ENCODE data around the gene CLCNKA. TPM values are rescaled to one million over a fixed set of nuclear protein-coding genes. Genes with fewer than 3 reads are reported as not detected.

Gene CLCNKA
- total and polyA plus RNA-seq, 2 of the 8 experiments (the other 6 are each of a cell fraction or from before 2014, with no cell fraction given), result 0.95 to 2.0 TPM

GRCh38 chr1:16020325-16020724 lies 1.5 kb upstream of the CLCNKA start:
- 88% methylated on average over 6 of the region's 6 CpGs; no CpG with 5 or more reads in 1 of the 2 experiments for WGBS, 2 experiments (ENCODE audit: extremely low coverage in 1 of 2, insufficient coverage in 1 of 2, insufficient read length in 1 of 2, insufficient replicate concordance in 2 of 2, low coverage in 1 of 2, low lambda C conversion rate in 2 of 2, missing lambda C conversion rate in 1 of 2)
- H3K36me3 ChIP-seq (ENCODE audit: control insufficient read depth in 2 of 4, insufficient read depth in 4 of 4, low read length in 3 of 4), result no peaks in the 10 kb centered on the region
- no peak overlapping the region for H2BK15ac ChIP-seq (ENCODE audit: low read length)
- H3K27me3 ChIP-seq (replicated peaks in 1 of 4; ENCODE audit: control insufficient read depth in 3 of 4, extremely low read depth in 1 of 4, insufficient read depth in 3 of 4, low read length in 3 of 4), result peaks cover 0 to 7% (median 2%) of the 10 kb centered on the region in 4 experiments; a peak in 3 of 7 replicates
- no peaks in the 10 kb centered on the region for H4K20me1 ChIP-seq (replicated peaks in 1 of 2; ENCODE audit: control insufficient read depth in 1 of 2, insufficient read depth in 2 of 2, low read length in 2 of 2)
- H3K4me3 ChIP-seq (ENCODE audit: extremely low read depth in 1 of 4, insufficient read depth in 2 of 4, low read depth in 3 of 4, low read length in 4 of 4), result no peak overlapping the region
- no peak overlapping the region for H3K18ac ChIP-seq (ENCODE audit: extremely low read depth, low read length)
- H3K9me3 ChIP-seq (ENCODE audit: insufficient read depth in 2 of 2, low read depth in 1 of 2, low read length in 1 of 2), result no peaks in the 10 kb centered on the region
- no peak overlapping the region for H2AK5ac ChIP-seq (ENCODE audit: low read depth, low read length)
- no peak overlapping the region for H3K23ac ChIP-seq (ENCODE audit: insufficient read length)
- no peak overlapping the region for H4K5ac ChIP-seq (ENCODE audit: insufficient read length, low read depth, low read length)
- no peak overlapping the region for H2BK120ac ChIP-seq (replicated peaks; ENCODE audit: low read depth, low read length)
- DNase-seq (ENCODE audit: low read depth in 1 of 2, low spot score in 2 of 2) (no peak), FAIRE-seq (no peak)
- H3K56ac ChIP-seq (replicated peaks; ENCODE audit: insufficient read length, low read depth, low read length), result no peak overlapping the region
- H3K79me2 ChIP-seq (ENCODE audit: control insufficient read depth in 1 of 2, insufficient read depth in 2 of 2, low read length in 2 of 2), result no peaks in the 10 kb centered on the region
- no peak overlapping the region for H3K4ac ChIP-seq (replicated peaks; ENCODE audit: insufficient read length, low read depth, low read length)
- no peaks in the 10 kb centered on the region for H3K79me1 ChIP-seq (ENCODE audit: low read depth, low read length)
- H4K91ac ChIP-seq (replicated peaks; ENCODE audit: insufficient read length, low read length), result no peak overlapping the region
- no peak overlapping the region for H2BK12ac ChIP-seq (ENCODE audit: low read depth, low read length)
- CTCF ChIA-PET (ENCODE audit: partially characterized antibody), result interaction anchor here (1.3 to 6.7 kb wide), 4 partner anchors 11 to 601 kb away, joined by 3 to 74 read pairs (median 27); no protein-coding TSS in a partner anchor
- no peak for TF ChIP-seq JUN (IDR thresholded peaks at IDR 0.05; ENCODE audit: low read depth, low read length)
- no peak for TF ChIP-seq E2F6 (IDR thresholded peaks at IDR 0.05)
- TF ChIP-seq SAP30 (IDR thresholded peaks at IDR 0.05; ENCODE audit: insufficient read depth, insufficient replicate concordance, low read length), result no peak
- no peak for TF ChIP-seq CHD1 (IDR thresholded peaks at IDR 0.05; ENCODE audit: low read depth, low read length)
- no peak for TF ChIP-seq TEAD4 (IDR thresholded peaks at IDR 0.05; ENCODE audit: low read depth, low read length)
- no peak for TF ChIP-seq RNF2 (IDR thresholded peaks at IDR 0.05; ENCODE audit: borderline replicate concordance, low read depth, low read length, missing control alignments, poor library complexity, severe bottlenecking)
- TF ChIP-seq CEBPB (IDR thresholded peaks at IDR 0.05; ENCODE audit: low read depth, low read length), result no peak
- TF ChIP-seq RFX5 (IDR thresholded peaks at IDR 0.05; ENCODE audit: borderline replicate concordance, low read depth, low read length), result no peak
- no peak for TF ChIP-seq NANOG (IDR thresholded peaks at IDR 0.05; ENCODE audit: insufficient read depth, low read depth, low read length, poor library complexity, severe bottlenecking)
- no peak for TF ChIP-seq CBX5 (IDR thresholded peaks at IDR 0.05; ENCODE audit: low read depth, low read length)
- no peak for TF ChIP-seq BCL11A (IDR thresholded peaks at IDR 0.05; ENCODE audit: low read depth in 2 of 2, low read length in 2 of 2)
- no peak for TF ChIP-seq EP300 (IDR thresholded peaks at IDR 0.05; ENCODE audit: borderline replicate concordance in 1 of 2, low read depth in 2 of 2, low read length in 2 of 2)
- H2BK5ac ChIP-seq (ENCODE audit: low read depth, low read length), result no peak overlapping the region
- POLR2A ChIA-PET (ENCODE audit: partially characterized antibody), result no interaction called here
- no peak overlapping the region for H3K14ac ChIP-seq (ENCODE audit: insufficient read length)
- H3K4me1 ChIP-seq (replicated peaks in 1 of 4; ENCODE audit: control insufficient read depth in 3 of 4, insufficient read depth in 4 of 4, low read length in 3 of 4), result peaks cover 0 to 19% (median 8%) of the 10 kb centered on the region in 4 experiments; a peak in 5 of 7 replicates
- H2AFZ ChIP-seq (ENCODE audit: low read length), result no peak overlapping the region
- H2BK20ac ChIP-seq (ENCODE audit: low read length), result no peak overlapping the region
- H3K23me2 ChIP-seq (ENCODE audit: low read depth, low read length), result no peaks in the 10 kb centered on the region
- no peak overlapping the region for H3K9ac ChIP-seq (replicated peaks in 1 of 4; ENCODE audit: extremely low read depth in 1 of 4, low read depth in 3 of 4, low read length in 3 of 4)
- H3K4me2 ChIP-seq (ENCODE audit: insufficient read depth in 1 of 2, low read depth in 2 of 2, low read length in 2 of 2), result no peak overlapping the region
- H3K27ac ChIP-seq (ENCODE audit: low read depth, low read length), result no peak overlapping the region
- no peak overlapping the region for H4K8ac ChIP-seq (ENCODE audit: extremely low read depth, insufficient read depth, low read length)
